HG03039 (cell line): ENCODE data around the gene FASLG.
"Not testable (repeated sequence)": the region's sequence is repeated elsewhere in the genome, so short reads cannot be mapped to it uniquely, and the experiment has no call there.

ENCODE experiments used
- ATAC-seq: cut with Tn5 transposase; IDR thresholded peaks from one replicate; pipeline ENCODE4 v1.9.1; 2021; ENCODE audit warnings: mild to moderate bottlenecking, moderate library complexity; ENCODE audit not compliant: unreplicated experiment

Gene FASLG

DNA sequence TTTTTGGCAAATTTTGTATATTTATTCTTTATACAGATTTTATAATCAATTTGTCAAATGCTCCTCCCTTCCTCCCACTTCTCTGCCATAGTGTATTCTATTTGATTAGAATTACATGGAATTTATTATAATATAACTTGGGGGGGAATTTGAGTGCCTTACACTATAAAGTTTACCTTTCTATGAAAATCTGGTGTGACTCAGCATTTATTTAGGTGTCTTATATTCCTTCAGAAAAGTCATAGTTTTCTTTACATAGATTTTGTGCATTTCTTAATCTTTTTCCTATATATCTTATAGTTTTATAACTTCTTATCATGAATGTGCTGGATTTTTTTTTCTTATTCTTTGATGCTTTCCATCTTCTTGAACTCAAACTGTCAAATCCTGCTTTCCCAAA is 21.3 kb downstream of the FASLG start:
- ATAC-seq: no peak

DNA sequence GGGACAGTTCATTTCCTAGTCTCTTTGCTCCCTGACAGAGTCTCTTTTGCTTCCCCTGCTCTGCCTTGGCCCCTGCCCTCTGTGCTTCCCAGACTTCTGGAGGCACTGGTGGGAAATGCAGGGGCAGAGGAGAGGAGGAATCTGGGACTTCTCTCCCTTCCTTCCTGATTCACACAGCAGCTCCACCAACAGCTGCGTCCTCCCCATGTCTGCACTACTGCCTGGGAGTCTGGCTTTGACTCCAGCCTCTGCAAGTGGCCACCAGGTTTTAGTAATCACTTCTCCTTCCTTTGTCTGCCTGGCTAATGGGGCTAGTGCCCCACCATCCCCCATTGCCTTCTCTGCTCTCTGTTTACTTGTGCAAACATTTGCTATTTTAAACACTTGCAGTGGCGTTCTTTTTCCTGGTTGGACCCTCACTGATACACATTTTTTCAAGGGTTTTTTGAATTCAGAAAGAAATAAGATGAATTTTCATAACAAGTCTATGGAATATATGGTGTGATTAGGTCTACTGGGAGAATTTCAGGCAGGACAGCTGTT is 21.9 kb downstream of the FASLG start:
- ATAC-seq: no peak

DNA sequence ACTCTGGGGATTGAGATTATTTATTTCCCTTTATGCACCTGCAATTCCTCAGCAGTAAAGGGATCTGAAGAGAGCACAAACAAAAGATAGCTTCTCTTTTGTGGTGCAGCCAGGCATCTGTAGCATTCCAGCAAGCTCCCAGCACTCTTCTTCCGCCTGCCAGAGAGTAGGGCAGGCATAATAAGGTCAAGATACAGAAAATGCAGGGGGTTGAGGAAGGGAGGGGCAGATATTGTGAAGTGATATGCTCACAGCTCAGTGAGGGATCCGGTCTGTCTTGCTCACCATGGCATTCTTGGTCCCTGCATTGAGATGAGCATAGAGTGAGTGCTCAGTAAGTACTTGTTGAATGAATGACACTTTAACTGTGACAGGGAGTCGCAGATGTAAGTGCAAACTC is 23.9 kb downstream of the FASLG start:
- ATAC-seq: no peak

DNA sequence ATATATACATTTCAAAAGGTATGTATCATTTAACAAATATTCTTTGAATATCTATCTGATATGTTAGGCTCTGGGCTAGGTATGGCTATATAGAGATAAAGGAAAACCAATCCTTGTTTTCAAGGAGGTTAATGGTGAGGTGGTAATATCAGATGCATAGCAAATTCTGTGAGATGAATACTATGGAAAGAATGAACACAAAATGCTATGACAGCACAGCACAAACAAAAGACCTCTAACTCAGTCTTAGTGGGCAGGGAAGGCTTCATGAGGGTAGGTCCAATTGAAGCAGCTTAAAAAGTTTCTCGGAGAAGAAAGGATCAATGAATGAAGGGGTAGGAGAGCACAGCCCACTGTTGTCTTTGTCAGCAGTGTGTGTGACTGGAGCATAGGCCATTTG is 27.2 kb downstream of the FASLG start:
- ATAC-seq: no peak

DNA sequence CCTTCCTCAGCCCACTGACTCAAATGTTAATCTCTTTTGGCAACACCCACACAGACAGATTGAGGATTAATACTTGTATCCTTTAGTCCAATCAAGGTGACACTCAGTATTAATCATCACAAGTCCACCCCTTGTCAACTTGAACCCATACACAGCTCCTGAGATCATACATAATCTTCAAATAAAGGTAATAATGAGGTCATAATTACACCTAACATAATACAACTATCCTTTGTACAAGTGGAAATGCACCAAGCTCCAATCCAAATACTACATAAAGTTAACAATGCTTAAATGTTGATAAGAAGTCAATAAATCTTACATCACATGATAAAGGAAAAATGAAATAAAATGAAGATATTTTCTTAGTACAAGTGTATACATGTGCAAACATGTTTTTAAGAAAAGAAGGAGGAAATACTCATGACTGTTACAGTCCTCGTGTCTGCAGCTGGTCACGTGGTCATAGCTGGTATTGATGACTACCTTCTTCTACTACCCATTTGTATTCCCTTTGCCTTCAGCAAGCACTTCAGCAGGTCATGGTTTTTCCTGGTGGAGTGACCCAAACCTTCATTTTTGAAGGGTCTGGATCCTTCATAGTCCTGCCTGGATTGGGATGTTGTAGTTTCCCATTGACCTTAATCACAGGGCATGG is 29.7 kb downstream of the FASLG start:
- ATAC-seq: not testable (repeated sequence)

DNA sequence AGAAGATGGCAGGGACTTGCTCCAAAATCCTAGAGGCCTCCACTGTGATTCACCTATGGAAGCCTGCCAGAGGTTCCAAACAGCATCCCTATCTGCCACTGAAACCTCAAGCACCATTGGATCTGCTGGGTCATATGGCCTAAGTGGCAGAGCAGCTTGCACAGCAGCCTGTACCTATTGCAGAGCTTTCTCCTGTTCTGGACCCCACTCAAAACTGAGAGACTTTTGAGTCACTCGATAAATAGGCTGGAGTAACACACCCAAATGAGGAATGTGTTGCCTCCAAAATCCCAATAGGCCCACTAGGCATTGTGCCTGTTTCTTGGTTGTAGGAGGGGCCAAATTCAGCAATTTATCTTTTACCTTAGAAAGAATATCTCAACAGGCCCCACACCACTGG is 32.0 kb downstream of the FASLG start:
- ATAC-seq: not testable (repeated sequence)

DNA sequence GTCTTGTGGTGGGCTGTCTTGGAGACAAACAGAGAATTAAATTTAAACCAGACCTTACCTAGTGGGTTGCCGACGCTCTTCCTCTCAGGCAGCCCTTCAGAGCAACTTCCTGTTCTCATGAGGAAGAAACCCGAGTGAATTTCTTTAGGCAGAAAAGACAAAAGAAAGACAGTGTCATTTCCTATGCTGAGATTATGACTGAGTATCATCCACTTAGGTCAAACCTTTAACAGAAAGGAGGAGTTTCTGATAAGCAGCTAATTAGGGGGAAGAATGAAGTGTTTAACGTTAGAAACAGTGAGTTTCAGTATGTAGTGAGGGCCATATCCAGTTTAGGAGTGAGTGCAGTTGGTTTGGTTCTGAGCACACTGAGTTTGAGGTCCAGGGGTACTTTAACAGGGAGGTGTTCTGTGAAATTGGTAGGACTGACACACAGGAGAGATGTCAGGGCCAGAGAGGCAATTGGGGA is 38.7 kb downstream of the FASLG start:
- no peak for ATAC-seq

DNA sequence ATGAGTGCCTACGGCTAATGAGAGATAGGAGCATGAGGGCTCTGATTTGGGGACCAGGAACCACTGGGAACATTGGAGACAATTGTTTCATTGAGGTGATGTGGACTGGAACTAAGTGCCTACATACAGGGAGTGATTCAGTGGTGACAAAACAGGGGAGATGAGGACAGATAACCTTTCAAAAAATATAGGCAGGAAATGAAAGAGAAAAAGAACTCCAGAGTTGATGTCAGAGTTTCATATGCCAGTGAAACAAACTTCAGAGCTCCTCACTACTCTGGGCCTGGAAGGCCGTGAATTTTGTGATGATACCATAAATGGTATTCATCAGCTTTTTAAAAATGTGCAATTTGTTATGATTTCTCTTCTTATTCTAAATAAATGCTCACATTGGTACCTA is 39.3 kb downstream of the FASLG start:
- ATAC-seq: no peak

DNA sequence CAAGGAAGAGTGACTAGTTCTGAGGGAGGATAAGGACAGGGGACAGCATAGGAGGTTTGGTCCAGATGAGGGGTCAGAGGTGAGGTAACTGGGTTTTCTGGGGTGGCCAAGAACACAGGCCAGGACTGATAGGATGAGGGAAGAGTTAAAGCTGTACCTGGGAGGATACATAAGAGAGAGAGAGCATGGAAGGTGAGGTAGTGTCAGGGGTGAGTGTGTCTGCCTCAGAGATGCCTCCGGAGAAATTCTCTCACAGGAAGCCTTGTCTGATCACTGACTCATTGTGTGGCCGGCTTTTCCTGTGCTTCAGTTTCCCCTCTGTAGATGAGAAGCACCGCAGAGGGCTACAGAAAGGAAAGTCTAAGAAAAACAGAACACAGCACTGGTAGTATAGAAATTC is 40.2 kb downstream of the FASLG start:
- no peak for ATAC-seq

DNA sequence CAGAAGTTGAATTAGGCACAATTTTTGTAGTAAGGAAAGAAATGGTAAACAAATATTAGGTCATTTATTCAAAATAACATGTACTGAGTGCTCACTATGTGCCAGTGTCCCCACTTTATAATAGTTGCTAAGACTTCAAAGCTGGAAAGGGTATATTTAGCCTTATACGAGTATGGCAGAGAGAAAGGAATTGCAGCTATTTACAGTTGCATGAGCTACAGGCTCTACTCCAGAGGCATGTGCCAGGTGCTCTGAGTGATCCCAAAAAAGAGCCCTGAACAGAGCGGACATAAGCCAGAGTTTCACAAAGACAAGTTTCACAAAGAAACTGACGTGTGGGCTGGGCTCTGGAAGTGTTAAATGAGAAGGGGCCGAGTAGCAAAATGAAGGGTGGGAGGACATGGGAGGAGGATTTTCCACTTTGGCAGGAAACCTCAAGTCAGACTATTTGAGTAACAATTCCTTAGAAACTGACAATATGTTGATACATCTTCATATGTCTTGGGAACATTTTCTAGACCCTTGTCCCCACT is 40.9 kb downstream of the FASLG start:
- no peak for ATAC-seq

DNA sequence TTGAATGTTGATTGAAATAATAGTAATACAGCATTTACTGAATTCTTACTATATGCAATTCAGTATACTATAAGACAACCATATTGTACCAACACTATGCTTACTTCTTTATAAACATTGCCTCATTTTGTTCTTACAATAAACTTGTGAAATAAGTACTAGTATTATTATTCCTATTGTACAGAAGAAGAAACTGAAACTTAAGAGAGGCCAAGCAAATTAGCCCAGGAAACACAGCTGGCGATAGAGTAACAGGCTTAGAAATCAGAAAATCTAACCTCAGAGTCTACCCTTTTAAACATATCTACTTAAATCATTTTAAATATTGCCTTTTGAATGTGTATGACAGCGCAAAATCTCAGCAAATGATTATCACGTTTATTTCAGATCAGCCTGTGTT is 41.7 kb downstream of the FASLG start:
- no peak for ATAC-seq

DNA sequence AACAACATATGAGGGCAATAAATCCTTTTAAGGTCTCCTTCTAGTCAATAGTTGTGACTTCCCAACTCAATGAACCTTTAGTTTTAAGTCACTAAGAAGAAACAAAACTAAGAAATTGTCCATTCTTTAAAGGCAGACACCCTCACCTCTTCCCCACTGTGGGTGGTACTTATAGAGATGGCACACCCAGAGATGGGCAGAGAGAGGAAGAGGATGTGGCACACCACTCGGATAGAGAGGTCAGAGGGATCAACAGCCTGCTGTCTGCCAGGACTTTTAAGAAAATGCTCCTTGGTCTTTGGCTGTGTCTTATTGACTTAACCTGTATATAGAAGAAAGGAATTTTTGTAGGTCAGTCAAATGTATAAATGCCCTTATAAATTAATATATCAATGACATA is 45.1 kb downstream of the FASLG start:
- ATAC-seq: no peak

DNA sequence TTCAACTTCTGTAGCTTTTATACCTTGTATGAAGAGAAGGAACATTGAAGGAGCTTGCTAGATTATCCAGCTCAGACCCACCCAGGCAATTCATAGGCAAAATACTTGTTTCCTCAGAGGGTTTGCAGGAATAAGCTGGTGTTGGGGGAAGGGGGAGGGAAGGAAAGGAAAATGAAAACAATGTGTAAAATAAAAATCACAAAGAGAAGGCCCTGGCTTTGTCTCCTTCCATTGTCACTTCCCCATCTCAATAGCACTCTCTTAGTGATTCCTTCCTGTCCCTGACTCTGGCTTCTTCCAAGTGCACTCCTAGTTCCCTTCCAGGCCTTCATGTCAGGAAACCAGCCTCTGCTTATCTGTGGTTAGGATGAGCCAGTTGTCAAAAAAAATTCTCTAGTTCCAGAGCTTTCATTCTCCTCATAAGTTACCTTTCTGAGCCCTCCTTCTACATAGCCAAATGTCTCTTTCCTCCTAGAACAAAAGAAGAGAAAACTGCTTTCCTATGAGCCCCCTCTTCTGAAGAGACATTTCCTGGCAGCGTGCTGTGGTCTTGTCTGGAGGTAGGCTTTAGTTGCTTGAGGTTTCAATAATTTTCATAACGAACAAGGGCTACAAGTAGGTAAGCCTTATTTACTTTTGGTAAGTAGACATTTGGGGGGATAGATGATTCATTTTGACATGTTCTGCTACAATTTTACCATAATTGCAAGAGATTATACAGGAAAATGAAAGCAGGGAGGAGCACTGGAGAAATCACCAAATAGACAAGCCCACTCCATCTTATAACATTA is 45.7 kb downstream of the FASLG start:
- no peak for ATAC-seq

DNA sequence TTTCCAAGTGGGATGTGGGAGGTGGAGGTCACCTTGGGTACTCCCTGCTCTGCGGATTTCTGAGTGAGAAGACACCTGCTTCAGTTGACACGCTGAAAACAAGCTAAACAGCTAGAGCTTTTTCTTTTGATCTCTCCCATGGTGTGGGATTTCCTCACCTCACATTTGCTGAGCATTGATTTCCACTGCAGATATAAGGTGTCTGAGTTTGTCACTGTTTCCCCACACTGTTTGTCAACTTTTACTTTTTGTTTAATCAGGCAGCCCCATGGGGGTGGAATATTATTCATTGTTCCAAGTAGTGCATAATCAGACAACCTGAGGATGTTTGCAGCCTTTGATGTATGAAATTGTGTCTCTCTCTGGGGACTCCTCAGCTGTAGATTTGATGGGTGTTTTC is 49.5 kb downstream of the FASLG start:
- ATAC-seq: no peak

DNA sequence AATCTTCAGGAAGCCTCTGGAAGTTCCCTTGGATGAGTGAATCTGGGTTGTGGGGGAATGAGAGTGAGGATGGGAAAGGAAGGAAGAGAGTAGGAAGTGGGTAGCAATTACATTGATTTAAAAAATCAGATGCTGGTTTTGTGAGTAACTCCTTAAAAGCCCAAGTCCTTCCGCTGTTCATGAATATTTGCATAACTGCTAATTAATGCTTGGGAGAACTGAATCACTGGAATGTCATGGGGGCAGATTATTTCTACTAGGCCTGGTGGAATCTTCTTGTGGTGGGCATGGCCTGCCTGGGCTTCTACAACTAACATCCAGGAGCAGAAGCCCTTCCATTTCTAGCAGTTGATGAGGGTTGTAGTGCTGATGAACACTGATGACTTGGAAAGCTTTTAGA is 52.7 kb downstream of the FASLG start:
- ATAC-seq: no peak

DNA sequence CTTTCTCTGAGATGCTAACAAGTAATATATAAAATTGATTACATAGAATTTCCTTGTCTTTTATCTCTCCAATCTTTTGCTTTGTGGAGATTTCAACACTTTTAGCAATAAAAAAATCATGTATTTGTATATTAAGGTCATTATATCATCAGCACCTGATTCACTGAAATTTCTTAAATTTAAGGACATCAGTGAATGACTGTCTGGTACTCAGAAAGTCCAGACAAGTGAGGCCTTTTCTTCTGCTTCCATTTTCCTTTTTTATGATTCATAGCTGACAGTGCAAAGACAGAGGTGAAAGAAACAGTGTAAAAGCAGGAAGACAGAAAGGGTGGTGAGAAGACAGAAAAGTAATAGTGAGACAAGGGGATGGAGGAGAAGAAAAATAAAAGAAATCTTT is 54.6 kb downstream of the FASLG start:
- no peak for ATAC-seq
